Mucosa of descending colon (tissue), 3 donors: ENCODE results near the gene PPP1R18. TPM values are rescaled to one million over a fixed set of nuclear protein-coding genes. Genes with fewer than 3 reads are reported as not detected.

Source experiments
- ATAC-seq: fragments of 200-7000 bp; cut with Tn5 transposase; one replicate; pipeline ENCODE4 v1.9.1; 2020; ENCODE audit warnings: mild to moderate bottlenecking, moderate library complexity
- DNase-seq, 3 donors: peaks; one replicate each; pipeline ENCODE4 v3.0.0-alpha.2; 2020
- H3K36me3 ChIP-seq: fragments of 200-600 bp; one replicate; pipeline ENCODE4 v1.8.0; 2021; ENCODE audit warnings: low read depth, mild to moderate bottlenecking
- H3K4me1 ChIP-seq: fragments of 200-600 bp; one replicate; pipeline ENCODE4 v1.8.0; 2021; ENCODE audit warnings: low read depth, mild to moderate bottlenecking
- H3K4me3 ChIP-seq: fragments of 200-600 bp; one replicate; pipeline ENCODE4 v1.8.0; 2021; ENCODE audit warnings: mild to moderate bottlenecking
- H3K9me3 ChIP-seq: fragments of 200-600 bp; one replicate; pipeline ENCODE4 v1.8.0; 2021; ENCODE audit warnings: mild to moderate bottlenecking
- intact Hi-C, 2 donors: fragments of 100-400 bp; cut with DNase I in 1 of 2; cut with micrococcal nuclease in 1 of 2; formaldehyde crosslinking; loops; one replicate each; pipeline versions ENCODE4 v1.11.0 to v1.11.1; 2022; cut with DNase I, micrococcal nuclease
- total RNA-seq, 3 donors: library from RNA; stranded (reverse); fragmentation: NEBNext Ultra II Directional in 2 of 3; extraction: Animal tissue kit (Norgen Biotek cat#: 25700) in 2 of 3; gene quantifications; one replicate each; pipeline versions ENCODE4 v1.2.1 to v1.2.4, GENCODE V29; 2021 to 2023
- TF ChIP-seq, protein P1 (sequence below): fragments of 200-600 bp; IDR thresholded peaks from one replicate; pipeline ENCODE4 v1.8.0; 2022; ENCODE audit warnings: antibody characterized with exemption, mild to moderate bottlenecking
- donor health status: DM: no; HTN: no; CAD: no; lungs with moderate emphysema.
- donor health status: DM: no; HTN: no; CAD: no.
- donor health status: DM: no; HTN: yes; CAD: no.

PPP1R18 gene
- total RNA-seq, 3 donors from 2014 or later = 8.6 to 55.1 (median 22.1) TPM

DNA sequence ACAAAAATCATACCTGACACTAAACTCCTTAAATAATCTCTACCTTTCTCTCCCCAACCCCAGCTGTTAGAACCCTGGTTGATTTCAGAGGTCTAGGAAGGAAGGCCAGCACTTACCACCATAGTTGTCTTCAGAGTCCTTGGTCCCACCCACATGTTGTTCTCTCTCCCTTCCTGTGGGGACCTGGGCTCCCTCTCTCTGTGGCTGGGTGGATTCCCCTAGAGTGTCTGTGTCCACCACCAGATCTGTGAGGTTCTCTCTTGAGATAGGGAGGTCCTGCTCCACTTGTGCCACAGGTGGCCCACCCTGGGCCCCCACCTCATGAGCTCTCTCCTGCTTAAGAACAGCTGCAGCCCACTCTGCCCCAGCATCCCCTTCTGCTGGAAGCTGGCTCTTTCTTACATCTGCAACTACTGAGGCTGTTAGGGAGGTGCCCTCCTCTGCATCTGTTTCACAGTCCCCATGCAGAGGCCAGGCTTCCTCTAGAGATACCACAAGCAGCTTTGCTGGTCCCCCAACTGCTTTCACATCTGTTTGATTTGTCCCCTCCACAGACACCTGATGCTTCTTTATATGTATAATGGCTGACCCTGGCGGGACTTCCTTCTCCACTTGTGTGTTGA is 25.4 kb upstream of the PPP1R18 start:
- Histone ChIP-seq H3K4me3 (no peak overlapping the region), H3K9me3 (no peaks in the 10 kb centered on the region), H3K36me3 (no peaks in the 10 kb centered on the region), H3K4me1 (peaks cover 4% of the 10 kb centered on the region)
- intact Hi-C loops = no loop called here
- TF ChIP-seq, protein P1, sequence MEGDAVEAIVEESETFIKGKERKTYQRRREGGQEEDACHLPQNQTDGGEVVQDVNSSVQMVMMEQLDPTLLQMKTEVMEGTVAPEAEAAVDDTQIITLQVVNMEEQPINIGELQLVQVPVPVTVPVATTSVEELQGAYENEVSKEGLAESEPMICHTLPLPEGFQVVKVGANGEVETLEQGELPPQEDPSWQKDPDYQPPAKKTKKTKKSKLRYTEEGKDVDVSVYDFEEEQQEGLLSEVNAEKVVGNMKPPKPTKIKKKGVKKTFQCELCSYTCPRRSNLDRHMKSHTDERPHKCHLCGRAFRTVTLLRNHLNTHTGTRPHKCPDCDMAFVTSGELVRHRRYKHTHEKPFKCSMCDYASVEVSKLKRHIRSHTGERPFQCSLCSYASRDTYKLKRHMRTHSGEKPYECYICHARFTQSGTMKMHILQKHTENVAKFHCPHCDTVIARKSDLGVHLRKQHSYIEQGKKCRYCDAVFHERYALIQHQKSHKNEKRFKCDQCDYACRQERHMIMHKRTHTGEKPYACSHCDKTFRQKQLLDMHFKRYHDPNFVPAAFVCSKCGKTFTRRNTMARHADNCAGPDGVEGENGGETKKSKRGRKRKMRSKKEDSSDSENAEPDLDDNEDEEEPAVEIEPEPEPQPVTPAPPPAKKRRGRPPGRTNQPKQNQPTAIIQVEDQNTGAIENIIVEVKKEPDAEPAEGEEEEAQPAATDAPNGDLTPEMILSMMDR = no peak
- peak in 1 of 3 donors; percentile 12 for DNase-seq
- ATAC-seq = no peak

DNA sequence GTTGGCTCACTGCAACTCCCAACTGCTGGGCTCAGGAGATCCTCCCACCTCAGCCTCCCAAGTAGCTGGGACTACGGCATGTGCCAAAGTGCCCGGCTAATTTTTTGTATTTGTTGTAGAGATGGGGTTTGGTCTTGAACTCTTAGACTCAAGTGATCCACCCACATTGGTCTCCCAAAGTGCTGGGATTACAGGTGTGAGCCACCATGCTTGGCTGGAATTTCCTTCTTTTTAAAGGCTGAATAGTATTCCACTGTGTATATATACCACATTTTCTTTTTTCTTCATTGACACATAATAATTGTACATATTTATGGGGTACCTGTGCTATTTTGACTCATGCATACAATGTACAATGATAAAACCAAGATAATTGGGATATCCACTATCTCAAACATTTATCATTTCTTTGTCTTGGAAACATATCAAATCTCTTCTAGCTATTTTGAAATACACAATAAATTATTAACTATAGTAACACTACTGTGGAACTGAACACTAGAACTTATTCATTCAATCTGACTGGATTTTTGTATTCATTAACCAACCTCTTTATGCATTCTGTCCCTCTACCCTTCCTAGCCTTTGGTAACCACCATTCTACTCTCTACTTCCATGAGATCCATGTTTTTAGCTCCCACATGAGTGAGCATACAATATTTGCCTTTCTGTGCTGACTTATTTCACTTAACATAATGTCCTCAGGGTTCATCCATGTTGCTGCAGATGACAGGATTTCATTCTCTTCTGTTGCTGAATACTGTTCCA is 22.8 kb upstream of the PPP1R18 start:
- no peaks in the 10 kb centered on the region for H3K36me3 ChIP-seq
- intact Hi-C loops = no loop called here
- no peak for ATAC-seq
- H3K9me3 ChIP-seq = no peaks in the 10 kb centered on the region
- no peaks in the 10 kb centered on the region for H3K4me1 ChIP-seq
- DNase-seq = peak in 1 of 3 donors; percentile 2
- TF ChIP-seq, protein P1 = no peak
- no peak overlapping the region for H3K4me3 ChIP-seq

DNA sequence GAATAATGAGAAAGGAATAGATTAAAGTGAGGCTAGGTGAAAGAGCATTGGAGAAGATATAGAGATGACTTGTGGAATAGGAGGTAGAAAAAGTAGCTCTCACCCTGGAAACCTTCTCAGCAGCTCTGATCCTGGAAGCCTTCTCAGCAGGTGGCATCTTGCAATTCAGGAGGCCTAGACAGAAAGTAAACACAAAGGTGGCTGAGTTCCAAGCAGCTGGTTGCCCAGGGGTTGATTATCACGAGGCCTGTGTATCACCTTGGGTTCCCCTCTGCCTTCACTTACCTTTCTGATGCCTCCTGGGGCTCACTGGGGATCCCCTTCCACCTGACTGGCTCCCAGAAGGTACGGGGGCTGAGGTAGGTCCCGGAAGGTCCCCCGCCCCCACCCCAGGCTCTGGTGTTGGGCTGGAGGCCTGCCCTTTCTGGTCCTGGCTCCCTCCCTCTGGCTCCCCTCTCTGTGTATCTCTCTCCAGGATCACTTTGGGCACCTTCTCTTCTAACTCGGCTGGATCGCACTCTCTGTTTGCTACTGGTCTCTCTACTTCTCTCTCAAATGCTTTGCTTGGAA is 20.9 kb upstream of the PPP1R18 start:
- intact Hi-C loops = no loop called here
- Histone ChIP-seq H3K4me1 (no peaks in the 10 kb centered on the region), H3K9me3 (no peaks in the 10 kb centered on the region), H3K4me3 (no peak overlapping the region), H3K36me3 (no peaks in the 10 kb centered on the region)
- peak in 2 of 3 donors; percentile 10 to 50 for DNase-seq
- TF ChIP-seq, protein P1 = no peak
- ATAC-seq = peak; percentile 73

DNA sequence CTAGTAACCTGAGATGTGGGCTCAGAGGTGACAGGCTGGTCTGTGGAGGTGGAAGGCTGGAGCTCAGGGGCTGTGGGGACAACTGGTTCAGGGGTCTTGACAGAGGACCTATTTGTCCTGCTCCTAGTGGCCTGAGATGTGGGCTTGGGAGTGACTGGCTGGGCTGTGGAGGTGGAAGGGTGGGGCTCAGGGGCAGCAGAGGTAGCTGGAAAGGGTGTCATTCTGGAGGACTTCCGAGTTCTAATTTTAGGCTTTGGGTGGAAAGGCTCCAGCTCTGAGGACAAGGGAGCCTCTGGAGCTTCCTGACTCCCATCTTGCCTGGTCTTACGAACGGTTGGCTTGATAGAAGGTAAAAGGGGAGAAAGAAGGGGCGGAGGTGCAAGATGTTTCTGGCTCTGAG is 19.2 kb upstream of the PPP1R18 start:
- no peaks in the 10 kb centered on the region for H3K4me1 ChIP-seq
- no peak for ATAC-seq
- no peaks in the 10 kb centered on the region for H3K9me3 ChIP-seq
- DNase-seq = no peak
- no peak overlapping the region for H3K4me3 ChIP-seq
- H3K36me3 ChIP-seq = no peaks in the 10 kb centered on the region
- intact Hi-C loops = no loop called here
- TF ChIP-seq, protein P1 = no peak

DNA sequence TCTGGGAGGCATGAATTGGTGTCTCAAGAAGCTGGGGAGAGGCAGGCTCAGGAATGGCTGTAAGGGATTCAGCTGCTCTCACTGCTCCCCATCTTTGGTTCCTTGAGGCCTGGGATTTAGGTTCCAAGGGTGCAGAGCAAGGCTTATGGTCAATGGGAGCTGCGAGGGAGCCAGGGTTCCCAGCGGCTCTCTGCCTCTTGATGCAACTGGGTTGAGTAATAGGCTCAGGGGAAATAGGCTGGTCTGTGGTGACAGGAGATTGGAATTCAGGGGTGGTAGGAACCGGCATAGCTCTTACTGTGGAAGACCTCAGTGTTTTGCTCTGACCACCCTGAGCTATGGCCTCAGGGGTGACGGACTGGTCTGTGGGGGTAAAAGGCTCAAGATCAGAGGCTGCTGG is 17.4 kb upstream of the PPP1R18 start:
- ATAC-seq = no peak
- H3K4me1 ChIP-seq = no peaks in the 10 kb centered on the region
- intact Hi-C loops = no loop called here
- DNase-seq = peak in 1 of 3 donors; percentile 13
- no peaks in the 10 kb centered on the region for H3K9me3 ChIP-seq
- TF ChIP-seq, protein P1 = no peak
- no peak overlapping the region for H3K4me3 ChIP-seq
- no peaks in the 10 kb centered on the region for H3K36me3 ChIP-seq
